Loucy (cell line): ENCODE results near the gene TRIO.

Source experiments
- H2AFZ ChIP-seq: fragments of 200-600 bp; sonication (generic); 2 replicates; pipeline ENCODE4 v1.6.0; 2016; ENCODE audit warnings: antibody characterized with exemption, mild to moderate bottlenecking, low read length, moderate library complexity
- H3F3A ChIP-seq: fragments of 200-600 bp; 2 replicates; pipeline ENCODE4 v1.6.0; 2016; ENCODE audit warnings: antibody characterized with exemption, low read depth, mild to moderate bottlenecking
- H3K27me3 ChIP-seq: fragments of 200-600 bp; sonication (generic); 2 replicates; pipeline ENCODE4 v1.6.1; 2014; ENCODE audit warnings: low read length, mild to moderate bottlenecking; ENCODE audit not compliant: insufficient read depth, poor library complexity, severe bottlenecking
- H3K36me3 ChIP-seq: fragments of 200-600 bp; sonication (generic); 2 replicates; pipeline ENCODE4 v1.6.1; 2016; ENCODE audit warnings: low read length; ENCODE audit not compliant: insufficient read depth
- H3K4me1 ChIP-seq: fragments of 200-600 bp; sonication (generic); 2 replicates; pipeline ENCODE4 v1.5.1; 2014; ENCODE audit warnings: low read length, mild to moderate bottlenecking; ENCODE audit not compliant: insufficient read depth, poor library complexity, severe bottlenecking
- H3K4me2 ChIP-seq: fragments of 200-600 bp; sonication (generic); 2 replicates; pipeline ENCODE4 v1.6.0; 2014; ENCODE audit warnings: antibody characterized with exemption, low read length, low read depth, mild to moderate bottlenecking; ENCODE audit not compliant: poor library complexity, severe bottlenecking
- H3K4me3 ChIP-seq: fragments of 200-600 bp; sonication (generic); 2 replicates; pipeline ENCODE4 v1.5.1; 2014; ENCODE audit warnings: low read length, mild to moderate bottlenecking, mixed read lengths; ENCODE audit not compliant: poor library complexity, severe bottlenecking
- H3K79me2 ChIP-seq: fragments of 200-600 bp; sonication (generic); 2 replicates; pipeline ENCODE4 v1.6.1; 2014; ENCODE audit warnings: low read length; ENCODE audit not compliant: insufficient read depth
- H3K9ac ChIP-seq: fragments of 200-600 bp; sonication (generic); 2 replicates; pipeline ENCODE4 v1.6.0; 2014; ENCODE audit warnings: mild to moderate bottlenecking, low read depth, low read length, moderate library complexity; ENCODE audit not compliant: poor library complexity, severe bottlenecking
- H3K9me2 ChIP-seq: fragments of 200-600 bp; sonication (generic); replicated peaks from 2 replicates; pipeline ENCODE4 v1.6.1; 2016; ENCODE audit warnings: low read depth, low read length, mixed read lengths
- H3K9me3 ChIP-seq: fragments of 200-600 bp; sonication (generic); 2 replicates; pipeline ENCODE4 v1.6.1; 2014; ENCODE audit warnings: mild to moderate bottlenecking, antibody characterized with exemption, low read length, low read depth; ENCODE audit not compliant: insufficient read depth
- H4K20me1 ChIP-seq: fragments of 200-600 bp; sonication (generic); 2 replicates; pipeline ENCODE4 v1.6.0; 2014; ENCODE audit warnings: antibody characterized with exemption, low read length, mild to moderate bottlenecking; ENCODE audit not compliant: insufficient read depth, poor library complexity, severe bottlenecking
- CTCF ChIP-seq: fragments of 200-600 bp; sonication (generic); conservative IDR thresholded peaks from 2 replicates; pipeline ENCODE4 v1.5.1; 2014; ENCODE audit warnings: mild to moderate bottlenecking, antibody characterized with exemption, low read length
- EZH2phosphoT487 ChIP-seq: fragments of 200-600 bp; IDR thresholded peaks from 2 replicates; pipeline ENCODE4 v1.6.1; 2018; ENCODE audit warnings: antibody characterized with exemption, mild to moderate bottlenecking, moderate library complexity, borderline replicate concordance

The TRIO gene

GRCh38 chr5:14414656-14415023, 271.5 kb downstream of the TRIO start:
- no peak for TF ChIP-seq CTCF
- no peak for TF ChIP-seq EZH2phosphoT487
- Histone ChIP-seq H3K4me1 (no peaks in the 10 kb centered on the region), H3K4me2 (no peak overlapping the region), H3K9ac (no peak overlapping the region), H3K4me3 (no peak overlapping the region), H2AFZ (no peak overlapping the region), H3K9me2 (no peaks in the 10 kb centered on the region), H3K9me3 (no peaks in the 10 kb centered on the region), H3K36me3 (peaks cover 65% of the 10 kb centered on the region; the same call in 1 of the 2 replicates), H3F3A (no peaks in the 10 kb centered on the region), H3K79me2 (no peaks in the 10 kb centered on the region), H3K27me3 (no peaks in the 10 kb centered on the region), H4K20me1 (no peaks in the 10 kb centered on the region)

- Histone ChIP-seq H3K79me2 (no peaks in the 10 kb centered on the region), H3K4me2 (no peak overlapping the region), H3K4me1 (no peaks in the 10 kb centered on the region), H3K9me3 (no peaks in the 10 kb centered on the region), H3K4me3 (no peak overlapping the region), H4K20me1 (no peaks in the 10 kb centered on the region), H2AFZ (no peak overlapping the region), H3K9me2 (no peaks in the 10 kb centered on the region), H3F3A (no peaks in the 10 kb centered on the region), H3K27me3 (no peaks in the 10 kb centered on the region), H3K9ac (no peak overlapping the region), H3K36me3 (peaks cover 65% of the 10 kb centered on the region; the same call in 1 of the 2 replicates)
- TF ChIP-seq EZH2phosphoT487 (no peak), CTCF (no peak)
Measured at GRCh38 chr5:14415024-14415697, 272.0 kb downstream of the TRIO start.

GRCh38 chr5:14415698-14416074, 272.5 kb downstream of the TRIO start:
- H3F3A ChIP-seq: no peaks in the 10 kb centered on the region
- no peak overlapping the region for H3K4me2 ChIP-seq
- TF ChIP-seq EZH2phosphoT487 (no peak), CTCF (no peak)
- H3K9me2 ChIP-seq: no peaks in the 10 kb centered on the region
- H3K9me3 ChIP-seq: no peaks in the 10 kb centered on the region
- H3K4me1 ChIP-seq: no peaks in the 10 kb centered on the region
- no peak overlapping the region for H3K9ac ChIP-seq
- H3K4me3 ChIP-seq: no peak overlapping the region
- no peaks in the 10 kb centered on the region for H3K27me3 ChIP-seq
- no peak overlapping the region for H2AFZ ChIP-seq
- no peaks in the 10 kb centered on the region for H3K79me2 ChIP-seq
- H4K20me1 ChIP-seq: no peaks in the 10 kb centered on the region
- peaks cover 67% of the 10 kb centered on the region; the same call in 1 of the 2 replicates for H3K36me3 ChIP-seq
